GM19240 (cell line): Measurements from ENCODE around the gene TTC34.
"Not testable (repeated sequence)": the region's sequence is repeated elsewhere in the genome, so short reads cannot be mapped to it uniquely, and the experiment has no call there.

Source experiments
- DNase-seq: peaks from one replicate; pipeline ENCODE4 v3.0.0; 2011; ENCODE audit warnings: low spot score; ENCODE audit not compliant: insufficient read length

TTC34 gene

GRCh38 chr1:2630498-2631135, 170.9 kb downstream of the TTC34 start:
- no peak for DNase-seq

GRCh38 chr1:2629627-2630497, 171.6 kb downstream of the TTC34 start:
- DNase-seq, result no peak

GRCh38 chr1:2628933-2629626, 172.4 kb downstream of the TTC34 start:
- no peak for DNase-seq

DNA sequence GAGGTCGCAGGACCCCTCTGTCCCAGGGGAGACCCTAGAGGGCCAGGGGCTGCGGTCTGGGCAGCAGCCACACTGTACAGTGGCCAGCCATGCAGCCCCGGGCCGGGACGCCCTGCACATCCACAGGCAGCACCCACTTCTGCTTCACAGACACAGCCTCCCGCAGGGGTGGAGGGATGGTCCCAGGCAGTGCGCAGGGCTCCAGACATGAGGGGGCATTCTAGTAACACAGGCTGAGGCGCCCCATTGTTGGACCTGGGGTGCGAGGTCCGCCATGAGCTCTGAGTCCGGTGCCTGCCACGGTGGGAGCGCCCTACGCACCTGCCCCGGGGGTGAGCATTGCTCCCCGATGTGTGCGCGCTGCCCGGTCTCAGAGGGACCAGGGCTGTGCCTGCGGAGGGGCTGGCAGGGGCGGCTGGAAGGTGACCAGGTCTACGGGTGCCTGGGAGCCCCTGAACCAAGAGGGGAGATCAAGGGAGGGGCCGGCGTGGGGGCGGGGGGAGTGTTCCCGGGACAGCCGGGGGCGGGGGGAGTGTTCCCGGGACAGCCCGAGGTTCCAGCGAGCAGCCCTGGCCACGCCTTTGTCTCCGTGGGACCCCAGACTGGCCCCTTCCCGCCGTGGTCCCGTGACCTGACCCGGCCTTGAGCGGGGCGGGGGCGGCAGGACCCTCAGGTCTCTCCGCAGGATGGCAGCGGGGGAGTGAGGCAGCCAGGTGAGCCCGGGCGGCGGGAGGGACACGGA, 173.1 kb downstream of the TTC34 start:
- no peak for DNase-seq

- DNase-seq, result no peak
Measured at GRCh38 chr1:2627746-2628145, 173.7 kb downstream of the TTC34 start.

DNA sequence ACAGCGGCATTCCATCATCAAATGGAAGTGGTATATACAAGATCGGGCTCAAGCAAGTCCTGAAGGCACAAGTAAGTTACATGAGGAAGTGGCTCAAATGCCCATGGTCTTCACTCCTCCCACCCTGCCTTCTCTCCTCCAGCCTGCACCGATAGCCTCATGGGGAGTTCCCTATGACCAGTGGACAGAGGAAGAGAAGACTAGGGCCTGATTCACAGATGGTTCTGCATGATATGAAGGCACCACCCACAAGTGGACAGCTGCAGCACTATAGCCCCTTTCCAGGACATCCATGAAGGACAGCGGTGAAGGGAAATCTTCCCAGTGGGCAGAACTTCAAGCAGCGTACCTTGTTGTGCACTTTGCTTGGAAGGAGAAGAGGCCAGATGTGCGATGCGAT, 175.7 kb downstream of the TTC34 start:
- DNase-seq, result not testable (repeated sequence)

GRCh38 chr1:2625311-2625710, 176.2 kb downstream of the TTC34 start:
- DNase-seq, result no peak

- DNase-seq, result no peak
Measured at GRCh38 chr1:2624735-2625300, 176.7 kb downstream of the TTC34 start.

DNA sequence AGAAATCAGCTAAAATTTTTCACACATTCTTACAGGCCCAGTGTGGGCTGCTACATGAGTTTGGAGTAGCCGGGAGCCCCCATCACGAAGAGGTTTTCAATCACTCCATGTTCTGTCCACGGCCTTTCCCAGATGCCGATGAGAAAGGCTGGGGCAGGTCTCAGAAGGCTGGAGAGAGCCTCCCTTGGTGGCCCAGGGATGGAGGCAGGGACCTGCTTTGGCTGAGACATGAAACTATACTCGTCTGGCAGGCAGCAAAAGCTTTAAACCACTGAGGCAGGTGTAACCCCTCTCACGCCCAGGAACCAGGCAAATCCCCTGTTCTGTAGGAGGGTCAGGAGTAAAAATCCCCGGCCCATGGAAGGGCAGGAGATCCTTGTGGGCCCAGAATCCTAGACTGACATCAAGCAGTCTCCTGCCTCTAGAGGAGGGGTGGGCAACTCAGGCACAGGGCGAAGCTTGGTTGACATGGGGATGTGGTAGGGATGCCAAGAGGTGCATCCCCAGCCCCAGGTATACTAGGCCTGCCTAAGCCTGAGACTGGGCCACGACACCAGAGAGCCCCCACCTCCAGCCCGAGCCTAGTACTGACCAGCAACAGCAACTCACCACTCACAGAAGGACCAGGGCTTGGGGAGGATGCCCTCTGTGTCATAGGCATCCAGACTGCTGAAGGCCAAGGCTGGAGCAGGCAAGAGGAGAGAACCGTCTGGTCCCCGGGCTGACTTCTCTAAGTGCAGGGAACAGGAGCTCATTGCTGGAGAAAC, 177.7 kb downstream of the TTC34 start:
- no peak for DNase-seq

GRCh38 chr1:2617971-2618470, 183.5 kb downstream of the TTC34 start:
- DNase-seq, result no peak

DNA sequence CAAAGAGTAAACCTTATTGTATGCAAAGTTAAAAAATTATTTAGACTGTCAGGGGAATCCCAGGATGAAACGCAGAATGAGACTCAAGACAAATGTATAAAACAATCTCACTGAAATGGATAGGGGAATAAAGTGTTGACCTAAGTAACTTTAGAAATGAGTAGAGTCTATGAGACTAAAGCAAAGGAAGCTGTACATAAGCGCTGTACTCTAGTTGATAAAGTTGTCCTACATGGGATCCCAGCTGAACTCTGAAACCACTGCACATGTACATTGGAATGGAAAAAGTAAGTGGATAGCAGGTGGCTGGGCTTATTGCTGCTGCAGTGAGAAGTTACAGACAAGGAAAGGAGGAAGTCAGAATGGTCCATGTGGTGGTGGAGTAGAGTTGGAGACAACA, 187.3 kb downstream of the TTC34 start:
- no peak for DNase-seq

- DNase-seq, result no peak
Measured at GRCh38 chr1:2612591-2613365, 188.7 kb downstream of the TTC34 start.

- no peak for DNase-seq
Measured at GRCh38 chr1:2611621-2612437, 189.7 kb downstream of the TTC34 start.

DNA sequence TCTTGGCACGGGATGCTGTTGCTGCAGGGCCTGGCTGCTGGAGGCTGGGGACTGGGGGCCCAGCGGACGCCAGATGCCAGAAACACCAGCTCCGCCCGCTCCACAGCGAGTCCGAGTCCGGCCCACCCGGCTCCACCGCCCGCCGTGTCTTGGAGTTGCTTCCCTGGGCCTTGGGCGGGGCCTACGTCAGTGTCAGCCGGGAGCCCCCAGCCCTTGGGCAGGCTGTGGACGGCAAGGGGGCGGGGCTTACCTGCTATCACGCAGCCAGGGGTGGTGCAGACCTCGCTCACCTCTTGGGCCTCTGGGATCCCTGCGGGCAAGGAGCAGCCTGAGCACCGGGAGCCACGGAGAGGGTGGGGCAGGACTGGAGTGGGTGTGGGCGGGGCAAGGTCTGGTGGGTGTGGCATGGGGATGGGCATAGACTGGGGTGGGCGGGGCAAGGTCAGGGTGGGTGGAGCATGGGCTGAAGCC, 190.4 kb downstream of the TTC34 start:
- DNase-seq, result no peak

- DNase-seq, result no peak
Measured at GRCh38 chr1:2610036-2610959, 191.2 kb downstream of the TTC34 start.

GRCh38 chr1:2609319-2610035, 192.0 kb downstream of the TTC34 start:
- no peak for DNase-seq

DNA sequence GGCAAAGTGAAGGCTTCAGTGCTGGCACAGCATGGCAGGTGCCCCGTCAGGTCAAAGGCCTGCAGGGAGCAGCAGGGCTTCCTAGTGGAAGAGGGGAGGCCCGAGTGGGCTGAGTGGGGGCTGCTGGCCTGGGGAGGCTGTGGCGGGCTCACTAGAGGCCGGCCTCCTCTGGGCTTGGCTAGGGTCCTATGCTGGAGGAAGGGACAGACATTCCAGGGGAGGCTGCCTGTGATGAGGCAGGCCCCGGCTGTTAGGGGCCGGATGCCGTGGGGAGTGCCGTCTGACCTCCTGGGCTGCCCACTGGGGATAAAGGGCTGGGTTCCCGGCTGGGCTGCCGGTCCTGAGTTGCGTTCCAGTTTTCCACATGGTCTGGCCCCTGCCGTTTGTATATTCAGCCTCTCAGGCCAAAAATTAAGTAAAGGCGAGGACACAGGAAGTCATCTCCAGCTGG, 193.8 kb downstream of the TTC34 start:
- no peak for DNase-seq
